Retina (tissue), 1 donor: ENCODE data around the gene PPP2R2C.

Source experiments
- DNase-seq: peaks from one replicate; pipeline ENCODE4 v3.0.0-alpha.2; 2016

The PPP2R2C gene

DNA sequence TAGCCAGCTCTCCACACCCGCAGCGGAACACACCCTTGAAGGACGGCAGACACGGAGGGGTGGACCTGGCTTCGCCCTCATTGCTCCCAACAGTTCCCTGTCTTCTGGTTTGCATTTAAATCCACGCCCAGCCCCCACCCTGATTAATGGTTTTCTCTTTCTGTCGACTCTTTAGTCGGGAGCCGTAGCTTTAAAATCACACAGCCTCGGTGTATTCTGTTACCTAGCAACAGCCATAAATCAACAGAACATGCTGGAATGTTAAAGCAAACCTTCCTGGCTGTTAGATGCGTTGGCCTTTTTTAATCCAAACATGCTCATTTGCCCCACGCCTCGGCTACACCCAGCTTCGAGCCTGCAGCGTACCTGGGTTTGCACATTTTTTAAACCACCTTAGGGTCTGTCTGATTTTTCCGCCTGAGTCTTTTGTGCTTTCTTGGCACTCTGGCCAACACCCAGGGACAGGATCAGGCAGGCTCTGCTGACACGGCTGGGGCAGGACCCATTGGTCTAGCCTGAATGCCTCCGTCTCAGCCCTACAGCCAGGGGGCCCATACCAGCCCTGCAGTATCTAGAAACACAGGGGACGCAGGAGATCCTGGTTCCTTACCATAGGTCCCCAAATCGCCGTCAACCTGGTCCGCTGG lies 21.4 kb upstream of the PPP2R2C start:
- peak; percentile 48 for DNase-seq

GRCh38 chr4:6492861-6493657 lies 20.6 kb upstream of the PPP2R2C start:
- DNase-seq: no peak

DNA sequence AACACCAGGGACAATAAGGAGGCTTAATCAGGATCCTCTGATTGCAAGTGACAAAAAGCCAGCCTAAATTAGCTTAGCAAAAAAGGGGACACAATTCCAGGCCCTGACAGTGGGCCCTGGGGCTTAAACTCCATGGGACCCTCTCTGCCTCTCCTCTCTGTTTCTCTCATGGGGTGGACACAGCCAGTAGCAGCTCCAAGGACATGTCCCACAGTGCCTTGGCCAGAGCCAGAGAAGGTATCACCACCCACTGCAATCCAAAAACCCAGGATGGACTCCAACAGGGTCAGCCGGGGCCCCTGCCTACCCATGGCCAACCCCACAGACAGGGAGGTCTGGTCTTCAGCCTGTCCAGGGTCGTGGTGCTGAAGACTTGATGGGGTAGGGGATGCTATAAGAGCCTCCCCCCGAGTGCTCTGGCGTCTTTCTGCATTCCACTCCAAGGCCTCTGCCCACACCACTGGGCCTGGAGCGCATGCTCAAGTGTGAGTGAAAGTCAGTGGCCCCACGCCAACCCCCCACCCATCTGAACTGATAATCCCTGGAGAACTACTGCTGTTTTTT lies 19.7 kb upstream of the PPP2R2C start:
- no peak for DNase-seq

DNA sequence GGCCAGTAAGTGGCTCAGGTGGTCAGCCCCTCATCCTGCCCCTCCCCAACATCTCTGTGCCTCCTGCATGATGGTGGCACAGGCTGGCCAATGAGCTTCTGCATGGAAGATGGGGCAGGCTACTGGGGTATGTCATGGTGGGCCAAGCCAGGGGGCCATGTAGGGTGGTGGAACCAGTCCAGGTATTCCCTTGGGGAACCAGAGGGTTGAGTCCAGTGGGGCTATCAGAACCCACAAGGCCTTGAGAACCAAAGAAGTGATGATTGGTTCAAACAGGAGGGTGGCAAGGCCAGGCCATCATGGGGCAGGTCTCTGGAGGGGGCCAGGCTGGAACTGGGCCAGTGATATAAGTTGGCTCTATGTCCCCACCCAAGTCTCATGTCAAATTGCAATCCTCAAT lies 18.8 kb upstream of the PPP2R2C start:
- no peak for DNase-seq

DNA sequence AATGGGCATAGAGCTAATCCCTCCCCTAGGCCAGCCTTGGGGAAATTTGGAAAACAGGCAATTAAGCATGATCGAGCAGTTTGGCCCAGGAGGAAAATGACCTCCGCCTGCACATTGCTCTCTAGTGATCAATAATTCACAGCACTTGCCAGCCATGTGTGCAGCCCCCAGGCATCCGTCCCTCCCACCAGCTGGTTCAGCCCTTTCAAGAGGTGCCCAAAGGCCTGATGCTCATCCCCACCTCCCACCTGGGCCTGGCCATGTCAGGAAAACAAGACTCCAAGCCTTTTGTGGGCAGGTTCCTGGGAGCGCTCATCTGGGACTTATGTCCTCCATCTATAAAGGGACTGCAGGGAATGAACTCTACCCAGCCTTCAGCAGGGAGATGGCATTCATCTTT lies 17.5 kb upstream of the PPP2R2C start:
- DNase-seq: no peak

DNA sequence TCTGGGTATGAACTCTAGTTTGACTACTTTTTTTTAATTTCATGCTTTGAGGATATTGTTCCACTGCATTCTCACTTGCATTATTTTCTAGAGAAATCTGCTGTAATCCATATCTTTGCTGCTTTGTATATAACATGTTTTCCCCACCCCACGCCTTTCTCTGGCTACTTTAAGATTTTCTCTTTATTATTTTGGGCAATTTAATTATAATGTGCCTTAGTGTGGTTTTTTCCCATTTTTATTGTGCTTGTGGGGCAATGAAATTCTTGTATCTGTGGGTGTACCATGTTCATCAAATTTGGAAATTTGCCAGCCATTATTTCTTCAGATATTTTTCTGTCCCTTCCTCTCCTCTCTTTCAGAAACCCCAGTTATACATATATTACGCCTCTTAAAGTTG lies 15.1 kb upstream of the PPP2R2C start:
- no peak for DNase-seq

DNA sequence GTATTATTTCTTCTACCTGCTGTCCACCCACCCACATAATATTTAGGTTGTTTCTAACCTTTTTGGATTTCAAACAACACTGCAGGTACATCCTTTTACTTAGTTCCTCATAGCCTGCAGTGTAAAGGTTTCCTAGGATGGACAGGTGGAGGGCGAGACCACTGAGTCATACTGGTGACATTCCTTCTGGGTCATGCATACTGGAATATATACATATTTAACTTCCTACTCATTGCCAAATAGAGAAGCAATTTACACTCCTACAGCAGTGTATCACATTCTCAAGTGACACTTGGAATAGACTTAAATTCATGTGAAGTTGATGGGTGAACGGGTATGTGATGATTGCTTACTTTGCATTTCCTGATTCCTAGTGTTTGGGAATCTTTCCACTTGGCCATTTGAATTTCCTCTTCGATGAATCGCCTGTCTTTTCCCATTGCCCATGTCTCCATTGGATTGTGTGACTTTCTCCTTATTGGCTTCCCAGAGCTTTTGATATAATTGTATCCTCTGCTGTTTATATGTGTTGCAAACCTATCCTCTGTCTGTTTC lies 8.2 kb upstream of the PPP2R2C start:
- no peak for DNase-seq

DNA sequence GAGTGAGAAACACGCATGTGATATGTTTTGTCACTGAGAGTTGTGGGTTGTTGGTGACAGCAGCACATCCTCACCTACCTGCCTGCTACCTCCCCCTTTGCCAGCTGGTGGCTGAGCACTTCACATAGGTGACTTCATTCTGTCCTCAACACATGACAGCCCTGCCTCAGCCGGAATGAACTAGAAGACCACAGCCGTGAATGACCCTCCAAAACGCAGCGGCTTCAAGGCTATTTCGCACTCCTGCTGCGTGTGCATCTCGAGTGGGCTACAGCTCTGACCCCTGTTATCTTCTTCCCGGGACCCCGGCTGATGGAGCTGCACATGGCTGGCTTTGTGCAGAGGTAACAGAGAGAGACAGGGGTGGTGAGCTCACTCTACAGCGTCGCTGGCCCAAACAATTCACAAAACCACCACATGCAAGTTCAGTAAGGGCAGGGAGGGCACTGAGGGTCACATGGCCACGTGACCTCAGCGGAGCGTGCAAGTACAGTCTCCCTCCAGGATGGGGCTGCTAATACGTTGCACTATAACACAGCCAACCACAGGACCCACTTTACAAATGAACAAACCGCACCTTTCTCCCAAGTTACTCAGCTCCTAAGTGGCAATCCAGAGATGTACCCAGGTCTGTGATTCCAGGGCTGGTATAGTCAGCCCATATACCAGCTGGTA lies 6.3 kb upstream of the PPP2R2C start:
- DNase-seq: no peak

- DNase-seq: no peak
Observed at GRCh38 chr4:6476893-6477292, 4.5 kb upstream of the PPP2R2C start.

- no peak for DNase-seq
Observed at GRCh38 chr4:6475492-6476020, 3.1 kb upstream of the PPP2R2C start.

DNA sequence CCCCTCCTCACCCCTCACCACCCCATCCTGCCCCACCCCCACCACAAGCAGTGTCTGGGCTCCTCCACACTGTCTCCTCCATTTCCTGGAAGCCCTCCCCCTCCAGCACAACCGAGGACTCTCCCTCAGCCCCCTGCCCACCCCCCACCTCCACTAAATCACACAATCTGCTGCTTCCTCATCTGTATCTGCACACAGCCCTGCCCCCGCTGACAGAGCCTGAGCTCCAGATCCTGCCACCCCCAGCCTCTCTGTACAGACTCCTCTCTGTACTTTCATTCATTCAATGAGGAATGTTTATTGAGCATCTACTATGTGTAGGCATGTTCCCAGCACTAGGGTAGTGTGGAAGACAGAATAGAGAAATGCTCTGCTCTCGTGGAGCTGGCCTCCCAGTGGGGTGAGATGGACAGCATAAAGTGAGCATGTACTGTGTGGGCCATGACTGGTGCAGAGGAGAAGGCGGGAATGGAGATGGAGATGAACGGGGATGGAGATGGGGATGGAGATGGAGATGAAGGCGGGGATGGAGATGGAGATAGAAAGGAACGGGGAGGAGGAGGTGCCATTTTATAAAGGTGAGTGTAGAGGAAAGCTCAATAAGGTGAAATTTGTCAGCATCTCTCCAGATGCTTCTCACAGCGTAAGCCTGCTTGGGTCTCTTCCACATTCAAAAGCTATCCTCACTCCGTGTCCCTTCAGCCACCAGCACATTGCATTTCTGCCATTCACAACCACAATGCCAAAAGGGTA lies 2.5 kb upstream of the PPP2R2C start:
- no peak for DNase-seq

- DNase-seq: no peak
Observed at GRCh38 chr4:6474053-6474568, 1.7 kb upstream of the PPP2R2C start.

GRCh38 chr4:6473264-6474052 lies 1.0 kb upstream of the PPP2R2C start:
- no peak for DNase-seq

GRCh38 chr4:6472008-6472386 lies 417 bp downstream of the PPP2R2C start:
- DNase-seq: no peak

DNA sequence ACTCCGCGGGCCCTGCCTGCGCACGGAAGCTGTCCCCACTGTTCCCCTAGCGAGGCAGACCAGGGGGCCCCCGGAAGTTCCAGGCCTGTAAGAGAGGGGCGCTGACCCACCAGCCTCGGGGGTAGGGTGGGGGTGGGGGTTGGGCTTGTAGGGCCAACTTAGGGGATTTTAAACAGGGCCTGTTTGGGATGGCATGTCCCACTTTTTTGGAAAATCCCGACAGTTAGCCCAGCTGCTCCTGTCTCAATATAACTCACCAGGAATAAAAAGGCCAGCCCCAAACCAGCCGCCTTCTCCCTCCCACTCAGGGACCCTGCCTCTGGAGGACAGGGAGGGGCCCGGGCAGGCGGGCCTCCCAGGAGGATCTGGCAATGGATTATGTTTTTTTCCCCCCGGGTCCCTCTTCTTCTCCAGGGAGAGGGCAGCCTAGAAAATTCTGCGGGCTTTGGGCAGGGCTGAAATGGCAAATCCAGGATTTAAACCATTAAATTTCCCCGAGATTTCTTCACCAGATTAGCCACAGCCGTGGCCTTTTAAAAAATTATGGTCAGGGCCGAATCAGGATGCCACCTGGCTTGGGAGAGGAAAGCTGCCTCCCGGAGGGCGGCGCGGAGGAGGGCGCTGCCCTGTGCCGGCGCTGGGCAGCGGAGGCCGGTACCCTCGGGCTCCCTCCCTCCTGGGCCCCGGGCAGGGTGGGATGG lies 957 bp downstream of the PPP2R2C start:
- no peak for DNase-seq

DNA sequence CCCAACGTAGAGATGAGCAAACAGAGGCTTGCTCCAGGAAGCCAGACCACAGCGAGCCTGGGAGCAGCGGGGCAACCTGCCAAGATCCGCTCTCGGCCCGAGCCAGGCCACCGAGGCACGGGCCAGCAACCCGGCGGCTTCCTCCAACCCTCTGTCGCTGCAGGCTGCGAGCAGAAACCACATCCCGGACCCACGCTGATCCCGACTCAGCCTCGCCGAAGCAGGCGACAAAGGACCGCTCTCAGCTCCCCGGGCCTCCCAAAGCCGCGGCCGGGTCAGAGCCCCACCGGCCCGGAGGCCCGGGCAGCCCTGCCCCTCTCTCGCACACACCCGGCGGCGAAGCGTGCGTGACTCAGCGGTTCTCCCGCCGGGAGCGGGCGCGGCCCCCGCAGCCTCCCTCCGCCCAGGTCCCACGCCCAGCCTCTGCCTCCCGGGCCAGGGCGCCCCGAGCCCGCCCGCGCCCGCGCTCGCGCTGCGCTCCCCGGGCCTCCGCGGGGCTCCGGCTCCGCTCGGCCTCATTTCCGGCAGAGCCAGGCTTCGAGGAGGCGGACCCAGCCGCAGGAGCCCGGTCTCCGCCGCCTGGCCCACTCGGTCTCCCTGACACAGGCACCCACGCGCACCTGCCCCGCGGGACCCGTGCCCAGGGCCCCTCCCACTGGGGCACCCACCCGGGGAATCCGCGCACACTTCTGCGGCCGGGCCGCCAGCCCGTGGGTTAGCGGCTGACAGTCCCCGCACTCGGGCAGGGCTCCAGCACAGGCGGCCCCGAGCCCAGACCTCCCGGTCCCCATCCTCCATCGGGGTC lies 1.7 kb downstream of the PPP2R2C start:
- peak; percentile 65 for DNase-seq

DNA sequence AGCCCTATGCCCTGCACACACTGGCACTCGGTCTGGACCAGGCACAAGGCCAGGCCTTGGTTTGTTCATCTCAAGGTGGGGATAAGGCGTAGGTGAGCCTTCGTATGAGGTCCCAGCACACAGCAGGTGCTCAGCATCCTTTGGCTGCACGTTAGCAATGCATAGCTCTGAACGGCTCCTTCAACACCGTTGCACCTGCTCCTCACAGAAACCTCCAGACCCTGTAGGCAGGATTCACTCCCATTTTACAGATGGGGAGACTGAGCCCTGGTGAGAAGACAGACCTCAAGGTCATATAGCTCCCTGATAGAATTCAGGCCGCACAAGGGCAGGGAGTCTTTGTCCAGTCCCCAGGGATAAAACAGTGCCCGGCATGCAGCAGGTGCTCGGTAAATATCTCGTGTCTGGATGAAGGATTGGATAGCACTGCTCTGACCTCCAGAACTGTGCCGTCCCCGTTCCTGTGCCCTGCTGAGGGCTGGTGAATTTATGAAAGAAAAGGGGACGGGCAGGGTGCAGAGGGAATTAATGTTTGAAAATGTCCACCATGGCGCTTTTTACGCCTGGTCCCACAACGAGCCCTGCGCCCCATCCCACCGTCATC lies 2.4 kb downstream of the PPP2R2C start:
- no peak for DNase-seq

DNA sequence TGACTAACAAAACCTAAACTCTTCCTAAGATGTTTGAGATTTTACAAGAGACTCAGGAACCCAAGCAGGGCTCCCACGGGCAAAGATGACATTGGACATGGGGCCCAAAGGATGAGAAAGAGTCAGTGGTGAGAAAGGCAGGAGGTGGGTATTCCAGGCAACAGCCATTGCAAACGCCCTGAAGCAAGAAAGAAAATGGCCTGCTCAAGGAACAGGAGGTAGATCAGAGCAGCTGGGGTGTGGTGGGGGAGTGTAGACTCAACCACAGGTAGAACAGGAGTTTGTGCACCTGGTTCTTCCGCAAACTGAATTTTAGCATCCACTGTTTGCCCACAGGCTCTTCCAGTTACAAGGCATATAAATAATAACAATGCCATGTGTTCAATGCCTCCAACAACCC lies 3.3 kb downstream of the PPP2R2C start:
- no peak for DNase-seq

DNA sequence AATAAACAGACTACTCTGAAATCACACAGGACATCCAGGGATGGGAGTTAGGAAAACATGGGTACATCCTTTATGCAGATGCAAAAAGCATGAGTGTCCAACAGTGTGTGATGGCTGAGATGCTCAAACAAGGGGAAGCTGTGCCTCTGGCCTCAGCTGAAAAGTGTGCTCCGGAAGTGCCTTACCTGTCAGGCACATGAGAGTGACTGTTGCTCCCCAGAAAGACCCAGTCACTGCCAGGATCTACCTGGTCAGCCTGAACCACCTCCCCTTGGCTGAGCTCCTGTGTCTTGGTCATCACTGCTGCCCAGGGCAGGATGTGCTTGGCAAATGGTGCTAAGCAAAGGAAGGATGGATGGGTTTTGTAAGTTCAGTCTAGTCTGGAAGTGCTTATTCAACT lies 4.0 kb downstream of the PPP2R2C start:
- no peak for DNase-seq
